Small intestine (tissue), 7 donors: ENCODE results near the gene NQO2. TPM values are rescaled to one million over a fixed set of nuclear protein-coding genes. Genes with fewer than 3 reads are reported as not detected.
"Not testable (repeated sequence)": the region's sequence is repeated elsewhere in the genome, so short reads cannot be mapped to it uniquely, and the experiment has no call there.

Source experiments
- DNase-seq, 2 donors: peaks; one replicate each; pipeline versions ENCODE4 v3.0.0 to v3.0.0-alpha.2; 2013
- FAIRE-seq: peaks from 2 replicates; lab custom pipeline; 2012; peaks lifted over from hg19 to GRCh38; lab: Jason Lieb, UNC
- H3K27ac ChIP-seq, 3 donors: one replicate each; pipeline ENCODE4 v1.5.1; 2013; ENCODE audit warnings: low read length in 2 of 3, mild to moderate bottlenecking in 2 of 3, control low read depth in 1 of 3, inconsistent platforms in 1 of 3, low read depth in 1 of 3, moderate library complexity in 1 of 3
- H3K27me3 ChIP-seq, 3 donors: one replicate each; pipeline ENCODE4 v1.6.1; 2013; ENCODE audit warnings: low read length in 3 of 3, inconsistent platforms in 1 of 3; ENCODE audit not compliant: control insufficient read depth in 3 of 3, insufficient read depth in 3 of 3
- H3K36me3 ChIP-seq, 3 donors: one replicate each; pipeline ENCODE4 v1.6.1; 2013; ENCODE audit warnings: low read length in 3 of 3, inconsistent platforms in 1 of 3, low read depth in 1 of 3, mild to moderate bottlenecking in 1 of 3, moderate library complexity in 1 of 3; ENCODE audit not compliant: control insufficient read depth in 3 of 3, insufficient read depth in 2 of 3
- H3K4me1 ChIP-seq, 3 donors: one replicate each; pipeline ENCODE4 v1.6.1; 2013; ENCODE audit warnings: low read length in 2 of 3, inconsistent platforms in 1 of 3, low read depth in 1 of 3, mild to moderate bottlenecking in 1 of 3, moderate library complexity in 1 of 3; ENCODE audit not compliant: control insufficient read depth in 3 of 3, insufficient read depth in 2 of 3
- H3K4me3 ChIP-seq, 3 donors: one replicate each; pipeline ENCODE4 v1.5.1; 2013; ENCODE audit warnings: low read length in 3 of 3, control low read depth in 1 of 3, inconsistent platforms in 1 of 3, low read depth in 1 of 3, mild to moderate bottlenecking in 1 of 3, moderate library complexity in 1 of 3
- H3K9me3 ChIP-seq, 2 donors: one replicate each; pipeline ENCODE4 v1.6.1; 2013; ENCODE audit warnings: low read depth in 1 of 2, low read length in 1 of 2; ENCODE audit not compliant: control insufficient read depth in 2 of 2, insufficient read depth in 1 of 2
- WGBS, 3 donors: extraction: QIAGEN DNeasy Blood & Tissue Kit; methylation state at CpG; one replicate each; pipeline ENCODE4 v1.1.7; 2013; 5-methylcytosine and 5-hydroxymethylcytosine counted together
- polyA plus RNA-seq, 4 donors: library from polyadenylated mRNA; stranded (reverse) in 3 of 4; unstranded in 1 of 4; fragments of 200-250 nt in 3 of 4; fragments of 120-200 nt in 1 of 4; gene quantifications; one replicate each; pipeline versions ENCODE4 v1.2.1 to v1.2.3, GENCODE V29; 2013
- donor health status: healthy with polysubstance abuse.
- donor health status: control.
- donor health status: control.
- donor health status: Bipolar disorder and iron deficiency.
- donor health status: healthy.

NQO2 gene
- polyA plus RNA-seq, 4 donors = 23.2 to 84.5 (median 58.9) TPM

GRCh38 chr6:2998249-2998997 is 1.3 kb upstream of the NQO2 start:
- DNase-seq (peak; percentile 37 to 54), FAIRE-seq (peak; percentile 94)
- not testable (repeated sequence) for H3K9me3 ChIP-seq, H3K27me3 ChIP-seq, H3K36me3 ChIP-seq
- WGBS, 3 donors = 2 to 5% (median 3%) methylated on average over 9 to 12 of the region's 16 CpGs
- Histone ChIP-seq H3K4me1 (peaks cover 0 to 13% (median 0%) of the 10 kb centered on the region in 3 donors), H3K27ac (peak overlapping the region; percentile 77 to 99 (median 87)), H3K4me3 (peak overlapping the region in 1 of 3 donors; percentile 59)

GRCh38 chr6:2998998-2999617 is 586 bp upstream of the NQO2 start:
- Histone ChIP-seq H3K4me3 (peak overlapping the region; percentile 10 to 59 (median 34)), H3K36me3 (peaks cover 0 to 8% (median under 1%) of the 10 kb centered on the region in 3 donors), H3K27me3 (no peaks in the 10 kb centered on the region), H3K27ac (peak overlapping the region; percentile 77 to 99 (median 87)), H3K9me3 (no peaks in the 10 kb centered on the region), H3K4me1 (peaks cover 0 to 10% (median 0%) of the 10 kb centered on the region in 3 donors)
- FAIRE-seq (no peak), DNase-seq (peak; percentile 94 to 95)
- 1% methylated on average over 29 to 30 of the region's 30 CpGs for WGBS, 3 donors

GRCh38 chr6:3001146-3001772 is 1.6 kb downstream of the NQO2 start:
- peaks cover 0 to 23% (median 2%) of the 10 kb centered on the region in 3 donors for H3K36me3 ChIP-seq

GRCh38 chr6:3001773-3002293 is 2.1 kb downstream of the NQO2 start:
- Histone ChIP-seq H3K4me3 (no peak overlapping the region), H3K27me3 (no peaks in the 10 kb centered on the region), H3K27ac (no peak overlapping the region), H3K9me3 (no peaks in the 10 kb centered on the region), H3K36me3 (peaks cover 0 to 28% (median 2%) of the 10 kb centered on the region in 3 donors), H3K4me1 (peaks cover 0 to 9% (median 0%) of the 10 kb centered on the region in 3 donors)
- 40 to 54% (median 46%) methylated on average over 2 of the region's 2 CpGs for WGBS, 3 donors
- DNase-seq (peak; percentile 67 to 81), FAIRE-seq (no peak)

More at GRCh38 chr6:3001146-3001772, 1.6 kb downstream of the NQO2 start:
- FAIRE-seq (no peak), DNase-seq (no peak)
- WGBS, 3 donors = 64 to 86% (median 74%) methylated on average over 11 of the region's 11 CpGs
- Histone ChIP-seq H3K4me3 (no peak overlapping the region), H3K9me3 (no peaks in the 10 kb centered on the region), H3K27me3 (no peaks in the 10 kb centered on the region), H3K27ac (no peak overlapping the region), H3K4me1 (peaks cover 0 to 9% (median 0%) of the 10 kb centered on the region in 3 donors)

- not testable (repeated sequence) for H3K27me3 ChIP-seq, H3K27ac ChIP-seq, FAIRE-seq, DNase-seq, H3K9me3 ChIP-seq, H3K4me3 ChIP-seq, H3K4me1 ChIP-seq
- peaks cover 0 to 34% (median 2%) of the 10 kb centered on the region in 3 donors for H3K36me3 ChIP-seq
- 86 to 98% (median 92%) methylated on average over 3 to 4 of the region's 5 CpGs for WGBS, 3 donors
Measured at GRCh38 chr6:3003226-3003625, 3.5 kb downstream of the NQO2 start.

- WGBS, 3 donors = 92 to 93% (median 93%) methylated on average over 9 of the region's 9 CpGs
- DNase-seq (no peak), FAIRE-seq (no peak)
- no peaks in the 10 kb centered on the region for H3K9me3 ChIP-seq
- H3K4me1 ChIP-seq = peaks cover 0 to 3% (median 0%) of the 10 kb centered on the region in 3 donors
- H3K36me3 ChIP-seq = peaks cover 0 to 39% (median 2%) of the 10 kb centered on the region in 3 donors
- no peaks in the 10 kb centered on the region for H3K27me3 ChIP-seq
- no peak overlapping the region for H3K27ac ChIP-seq
- no peak overlapping the region for H3K4me3 ChIP-seq
Measured at GRCh38 chr6:3005077-3005476, 5.4 kb downstream of the NQO2 start.

GRCh38 chr6:3005874-3006273 is 6.2 kb downstream of the NQO2 start:
- WGBS, 3 donors = 93 to 98% (median 97%) methylated on average over 9 of the region's 9 CpGs
- no peak for FAIRE-seq

GRCh38 chr6:3006476-3006875 is 6.8 kb downstream of the NQO2 start:
- no peaks in the 10 kb centered on the region for H3K27me3 ChIP-seq
- no peak for DNase-seq
- H3K4me3 ChIP-seq = no peak overlapping the region
- peaks cover 0 to 11% of the 10 kb centered on the region in 2 donors for H3K9me3 ChIP-seq
- WGBS, 3 donors = 94 to 95% (median 94%) methylated on average over 5 of the region's 5 CpGs
- FAIRE-seq = no peak
- no peak overlapping the region for H3K27ac ChIP-seq
- peaks cover 0 to 44% (median 2%) of the 10 kb centered on the region in 3 donors for H3K36me3 ChIP-seq
- peaks cover 0 to 5% (median 4%) of the 10 kb centered on the region in 3 donors for H3K4me1 ChIP-seq

More at GRCh38 chr6:3005874-3006273, 6.2 kb downstream of the NQO2 start:
- H3K27ac ChIP-seq = no peak overlapping the region
- peaks cover 0 to 7% of the 10 kb centered on the region in 2 donors for H3K9me3 ChIP-seq
- H3K4me1 ChIP-seq = peaks cover 0 to 5% (median 4%) of the 10 kb centered on the region in 3 donors
- H3K4me3 ChIP-seq = no peak overlapping the region
- no peak for DNase-seq
- peaks cover 0 to 44% (median 2%) of the 10 kb centered on the region in 3 donors for H3K36me3 ChIP-seq
- no peaks in the 10 kb centered on the region for H3K27me3 ChIP-seq
